Stimulated activated naive CD8-positive, alpha-beta T cell treated with anti-CD3 and anti-CD28 coated beads, Interleukin-15, Interleukin-2, amounts not matched to agents 100 U/mL and 50 U/mL, for 24 hours (primary cell): ENCODE measurements around the gene SDK2.

ENCODE experiments used
- ATAC-seq: fragments of 150-1000 bp; cut with Tn5 transposase; one replicate; pipeline ENCODE4 v1.10.0; 2021
- DNase-seq: peaks from one replicate; pipeline ENCODE4 v3.0.0; 2021

SDK2 gene

DNA sequence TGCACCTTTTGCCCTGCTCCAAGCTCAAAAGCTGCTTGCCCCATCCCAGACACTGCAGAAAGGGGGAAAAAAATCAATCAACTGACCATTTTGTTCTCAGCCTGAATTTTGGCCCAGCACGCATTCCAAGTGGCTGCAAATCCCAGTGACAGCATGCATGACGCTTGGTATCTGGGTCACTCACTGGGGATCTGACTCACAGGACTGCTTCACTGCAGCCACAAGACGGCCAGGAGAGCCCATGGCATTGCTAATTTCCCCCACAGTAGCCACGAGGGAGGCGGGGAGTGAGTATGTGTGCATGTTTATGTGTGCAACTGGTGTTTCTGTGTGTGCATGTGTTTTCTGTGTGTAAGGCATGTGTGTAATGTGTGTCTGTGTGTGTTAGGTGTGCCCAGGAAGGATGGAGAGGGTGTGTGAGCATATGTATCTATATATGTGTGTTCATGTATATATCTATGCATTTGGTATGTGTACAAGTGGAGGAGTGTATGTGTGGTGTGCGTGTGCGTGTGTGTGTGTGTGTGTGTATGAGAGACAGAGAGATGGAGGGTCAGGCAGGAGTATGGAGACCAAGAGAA, 33.8 kb downstream of the SDK2 start:
- ATAC-seq, result no peak
- DNase-seq, result no peak

DNA sequence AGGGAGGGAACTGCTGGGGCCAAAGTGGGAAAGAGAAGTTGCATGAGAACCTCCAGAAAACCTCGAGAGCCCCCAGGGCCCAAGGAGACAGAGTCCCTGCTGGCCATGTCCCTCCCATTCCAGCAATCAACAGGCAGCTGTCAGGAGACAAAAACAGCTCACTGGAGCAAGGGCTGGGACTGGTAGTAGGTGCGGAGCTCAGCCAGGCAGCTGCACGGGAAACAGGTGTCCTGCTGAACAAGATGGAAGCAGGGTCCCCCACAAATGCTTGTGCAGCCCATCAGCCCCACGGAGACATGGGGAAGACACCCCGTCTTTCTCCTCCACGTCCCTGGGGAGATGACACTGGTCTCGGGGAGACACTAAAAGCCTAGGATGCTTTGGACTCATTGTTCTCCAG, 34.5 kb downstream of the SDK2 start:
- DNase-seq, result no peak

DNA sequence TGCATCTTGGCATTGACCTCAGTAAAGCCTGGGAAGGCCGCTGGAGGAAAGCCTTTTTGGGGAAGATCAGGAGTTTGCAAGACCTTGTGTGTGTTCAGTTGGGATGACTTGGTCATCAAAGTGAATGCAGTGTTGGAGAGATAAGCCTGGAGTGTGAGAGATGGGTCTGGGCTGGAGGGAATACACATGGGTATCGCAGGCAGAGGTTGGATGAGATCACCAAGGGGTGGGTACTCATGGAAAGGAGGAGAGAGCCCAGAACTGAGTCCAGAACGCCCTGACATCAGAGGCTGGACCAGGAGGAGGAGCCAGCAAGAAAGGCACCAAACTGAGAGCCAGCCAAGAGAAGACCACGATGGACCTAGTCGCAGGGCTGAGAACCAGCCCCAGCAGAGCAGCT, 35.2 kb downstream of the SDK2 start:
- ATAC-seq (no peak), DNase-seq (no peak)

More for the DNA sequence above, 34.5 kb downstream of the SDK2 start:
- ATAC-seq, result no peak

DNA sequence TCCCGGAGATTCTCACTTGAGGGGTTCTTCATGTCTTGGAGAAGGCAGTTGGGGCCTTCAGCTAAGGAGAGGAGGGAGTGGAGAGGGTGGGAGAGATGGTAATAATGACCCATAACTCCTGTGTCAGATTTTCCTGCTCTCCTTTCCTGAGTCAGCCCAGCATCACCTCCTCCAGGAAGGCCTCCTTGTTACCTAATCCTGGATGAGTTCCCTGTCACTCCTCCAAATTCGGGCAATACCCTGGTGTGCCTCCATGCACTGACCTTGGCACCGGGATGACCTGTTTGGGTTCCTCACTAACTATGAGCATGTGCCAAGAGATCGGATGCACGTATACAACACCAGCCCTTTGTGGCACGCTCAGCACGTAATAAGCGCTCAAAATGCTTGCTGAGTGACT, 38.8 kb downstream of the SDK2 start:
- DNase-seq (no peak), ATAC-seq (no peak)

DNA sequence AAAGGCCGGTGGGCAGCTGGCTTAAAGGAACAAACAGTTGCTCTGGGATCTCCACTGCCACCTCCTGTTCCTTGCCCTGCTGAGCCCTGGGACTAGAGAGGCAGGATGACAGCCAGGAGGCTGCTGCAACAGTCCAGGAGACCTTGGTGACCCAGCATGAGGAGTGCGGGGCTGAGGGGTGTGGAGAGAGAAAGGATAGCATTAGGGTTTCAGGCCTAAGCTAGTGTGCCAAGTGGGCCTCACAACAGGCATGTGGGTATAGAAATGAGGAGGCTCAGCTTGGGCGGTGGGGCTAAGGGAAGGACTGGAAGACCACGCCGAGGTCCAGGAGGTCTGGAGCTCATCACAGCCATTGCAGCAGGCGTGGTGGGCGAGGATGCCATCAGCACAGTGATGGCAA, 39.8 kb downstream of the SDK2 start:
- ATAC-seq, result no peak
- DNase-seq, result no peak

DNA sequence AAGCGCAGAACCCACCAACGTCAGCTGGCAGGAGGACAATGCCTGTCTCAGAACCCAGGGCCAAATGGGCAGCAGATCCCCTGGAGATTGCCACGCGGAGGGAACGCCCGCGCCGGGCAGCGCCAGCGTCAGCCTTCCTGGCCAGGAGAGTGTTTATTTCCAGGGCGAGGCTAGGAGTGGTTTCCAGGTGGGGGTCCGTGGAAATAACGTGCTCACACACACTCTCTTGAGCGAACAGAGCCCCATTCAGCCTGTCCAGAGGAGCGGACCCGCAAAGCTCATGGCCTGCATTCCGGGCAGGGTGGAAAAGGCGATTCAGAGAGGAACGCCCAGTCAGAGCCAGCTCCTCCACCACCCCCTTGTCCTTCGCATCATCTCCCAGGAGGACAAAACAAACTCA, 40.3 kb downstream of the SDK2 start:
- DNase-seq (no peak), ATAC-seq (no peak)

DNA sequence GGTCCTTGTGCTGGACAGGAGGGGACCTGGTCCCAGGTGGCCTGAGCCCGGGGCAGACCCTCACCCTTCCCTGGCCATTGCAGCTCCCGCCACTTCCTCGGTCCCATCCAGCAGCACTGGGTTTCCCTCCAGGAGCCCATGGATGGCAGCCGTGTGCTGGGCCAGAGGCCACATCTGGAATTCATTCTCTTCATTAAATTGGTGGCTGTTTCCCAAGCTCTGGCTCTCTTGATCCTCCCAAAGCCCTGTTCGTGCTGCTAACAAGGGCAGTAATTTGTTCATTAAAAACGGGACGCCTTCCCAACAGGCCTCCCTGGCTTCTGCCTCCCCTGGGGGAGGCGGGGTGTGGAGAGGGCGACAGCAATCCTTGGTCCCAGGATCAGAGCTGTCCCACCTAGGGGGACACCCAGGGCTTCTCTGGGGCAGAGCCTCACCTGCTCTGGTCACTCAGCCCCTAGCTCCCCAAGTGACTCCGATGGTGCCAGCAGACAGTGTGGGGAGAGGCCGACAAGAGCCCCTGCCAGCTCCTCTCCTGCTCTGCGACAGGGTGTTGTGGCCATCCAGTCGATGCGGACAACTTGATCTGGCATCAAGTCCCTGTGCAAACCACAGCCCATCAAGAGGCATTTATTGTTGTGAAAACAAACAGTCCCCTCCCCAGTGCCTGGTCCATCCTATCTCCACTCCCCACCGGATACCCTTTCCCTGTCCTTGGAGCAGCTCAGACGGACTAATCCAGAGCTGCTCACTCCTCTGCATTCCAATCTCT, 44.0 kb downstream of the SDK2 start:
- ATAC-seq (no peak), DNase-seq (no peak)

DNA sequence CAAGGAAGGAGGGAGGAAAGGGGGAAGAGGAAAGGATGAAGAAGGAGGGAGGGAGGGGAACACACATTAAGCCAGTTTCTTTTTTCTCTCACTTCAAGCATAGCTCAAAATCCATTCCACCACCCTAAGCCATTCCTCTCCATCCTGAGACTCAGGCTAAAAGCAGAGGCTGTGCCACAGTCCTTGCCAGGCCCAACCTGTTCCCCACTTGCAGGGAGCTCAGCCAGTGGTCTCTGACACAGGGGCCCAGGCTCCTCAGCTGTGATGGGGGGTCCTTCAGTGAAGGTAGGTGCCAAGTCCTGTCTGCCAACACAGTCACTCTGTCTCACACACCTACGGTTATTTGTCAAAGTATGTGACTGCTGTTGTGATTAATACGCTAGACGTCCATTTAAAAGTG, 44.6 kb downstream of the SDK2 start:
- ATAC-seq (no peak), DNase-seq (no peak)

DNA sequence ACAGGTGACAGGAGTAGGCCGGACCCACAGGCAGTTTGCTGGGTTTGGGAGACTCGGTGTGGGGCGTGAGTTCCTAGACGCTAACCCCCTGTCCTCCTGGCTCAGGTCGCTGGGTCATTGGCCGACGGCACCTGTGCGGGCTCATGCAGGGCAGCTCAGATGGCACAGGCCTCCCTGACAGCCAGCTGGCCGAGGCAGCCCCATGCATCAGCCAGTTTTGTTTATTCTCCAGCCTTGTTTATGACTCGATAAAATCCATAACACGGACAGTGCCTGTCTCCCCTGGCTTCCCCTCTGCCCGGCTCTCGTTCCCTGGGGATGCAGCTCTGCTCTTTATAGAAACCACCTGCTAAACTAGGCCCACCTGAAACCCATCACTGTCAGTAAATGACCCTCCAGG, 46.0 kb downstream of the SDK2 start:
- DNase-seq (no peak), ATAC-seq (no peak)

DNA sequence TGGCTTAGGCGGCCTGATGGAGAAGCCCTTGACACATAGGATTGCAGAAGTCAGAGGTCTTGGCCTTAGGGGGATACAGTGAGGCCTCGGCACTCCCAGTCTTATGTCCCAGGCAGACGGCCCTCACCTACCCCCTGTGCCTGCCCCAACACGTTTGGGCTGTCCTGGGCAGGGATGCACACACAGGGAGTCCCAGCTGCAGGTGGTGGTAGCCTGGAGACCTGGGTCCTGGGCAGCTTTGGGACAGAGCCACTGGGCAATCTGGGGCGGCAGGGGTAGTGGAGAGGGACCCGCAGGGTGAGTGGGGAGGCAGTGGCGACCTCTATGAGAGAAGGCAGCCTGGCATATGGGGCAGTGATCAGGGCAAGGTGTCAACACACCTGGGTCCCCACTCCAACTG, 48.3 kb downstream of the SDK2 start:
- no peak for DNase-seq
- no peak for ATAC-seq

DNA sequence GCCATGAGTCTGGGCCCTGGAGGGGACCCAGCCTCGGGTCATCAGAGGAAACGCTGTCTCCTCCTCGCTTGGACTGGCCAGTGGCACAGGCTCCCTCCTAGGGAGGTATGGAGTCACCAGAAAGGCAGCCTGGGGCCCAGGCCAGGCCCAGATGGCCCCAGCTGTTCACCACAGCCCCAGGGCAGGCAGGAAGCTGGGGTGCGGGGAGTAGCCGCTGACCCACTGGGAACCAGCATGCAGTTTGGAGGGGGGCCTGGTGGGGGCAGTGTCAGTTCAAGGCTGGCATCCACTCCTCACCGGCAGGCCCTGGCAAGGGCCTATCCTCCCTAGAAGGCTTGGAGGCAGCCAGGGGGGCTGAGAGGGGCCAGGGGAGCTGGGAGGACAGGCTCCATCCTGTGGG, 48.8 kb downstream of the SDK2 start:
- DNase-seq (peak; percentile 59), ATAC-seq (no peak)

DNA sequence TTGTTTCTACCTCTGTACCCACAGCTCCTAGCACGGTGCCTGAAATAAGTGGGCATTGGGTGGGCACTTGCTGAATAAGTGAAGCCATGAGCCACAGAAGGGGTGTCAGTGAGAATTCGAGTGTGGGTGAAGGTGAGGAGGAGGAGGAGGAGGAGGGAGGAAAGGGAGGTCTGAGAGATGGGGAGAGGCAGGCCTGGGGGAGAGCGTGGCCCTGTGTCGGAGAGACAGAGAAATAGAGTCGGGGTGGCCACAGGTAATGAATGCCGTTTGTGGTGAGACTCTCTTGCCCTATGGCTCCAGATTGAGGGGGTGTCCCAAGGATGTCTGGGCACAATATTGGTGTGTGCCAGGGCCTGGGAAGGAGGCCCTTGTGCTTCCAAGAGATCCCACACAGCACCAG, 49.2 kb downstream of the SDK2 start:
- ATAC-seq, result no peak
- no peak for DNase-seq

DNA sequence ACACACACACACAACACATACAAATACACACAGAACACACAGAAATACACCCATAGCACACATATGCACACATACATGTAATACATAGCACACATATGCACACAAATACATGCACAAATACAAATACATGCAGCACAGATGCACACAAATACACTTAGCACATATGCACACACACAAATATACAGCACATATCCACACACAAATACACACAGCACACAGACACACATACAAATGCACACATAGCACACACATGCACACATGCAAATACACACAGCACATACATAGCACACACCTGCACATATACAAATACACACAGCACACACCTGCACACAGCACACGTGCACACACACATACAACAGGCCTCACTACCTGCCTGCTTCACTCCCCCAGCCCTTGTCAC, 49.6 kb downstream of the SDK2 start:
- DNase-seq (no peak), ATAC-seq (no peak)

DNA sequence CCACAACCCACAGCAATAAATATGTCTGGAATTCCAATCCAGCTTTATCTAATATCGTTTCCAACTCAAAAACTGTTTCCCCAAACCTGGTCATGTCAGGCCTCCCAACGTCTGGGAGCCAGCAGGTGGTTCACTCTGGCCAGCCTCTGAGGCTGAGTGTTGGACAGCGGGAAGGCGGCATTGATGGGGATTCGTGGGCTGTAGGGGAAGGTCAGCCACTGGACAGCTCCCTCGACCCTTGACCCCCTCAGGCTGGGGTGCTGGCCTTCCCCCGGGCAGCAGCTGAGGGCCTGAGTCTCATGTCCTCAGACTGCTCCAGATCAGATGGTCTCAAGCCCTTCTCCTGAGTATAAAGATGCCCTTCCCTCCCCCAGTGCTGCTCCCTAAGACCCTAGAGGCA, 50.2 kb downstream of the SDK2 start:
- DNase-seq (no peak), ATAC-seq (no peak)

DNA sequence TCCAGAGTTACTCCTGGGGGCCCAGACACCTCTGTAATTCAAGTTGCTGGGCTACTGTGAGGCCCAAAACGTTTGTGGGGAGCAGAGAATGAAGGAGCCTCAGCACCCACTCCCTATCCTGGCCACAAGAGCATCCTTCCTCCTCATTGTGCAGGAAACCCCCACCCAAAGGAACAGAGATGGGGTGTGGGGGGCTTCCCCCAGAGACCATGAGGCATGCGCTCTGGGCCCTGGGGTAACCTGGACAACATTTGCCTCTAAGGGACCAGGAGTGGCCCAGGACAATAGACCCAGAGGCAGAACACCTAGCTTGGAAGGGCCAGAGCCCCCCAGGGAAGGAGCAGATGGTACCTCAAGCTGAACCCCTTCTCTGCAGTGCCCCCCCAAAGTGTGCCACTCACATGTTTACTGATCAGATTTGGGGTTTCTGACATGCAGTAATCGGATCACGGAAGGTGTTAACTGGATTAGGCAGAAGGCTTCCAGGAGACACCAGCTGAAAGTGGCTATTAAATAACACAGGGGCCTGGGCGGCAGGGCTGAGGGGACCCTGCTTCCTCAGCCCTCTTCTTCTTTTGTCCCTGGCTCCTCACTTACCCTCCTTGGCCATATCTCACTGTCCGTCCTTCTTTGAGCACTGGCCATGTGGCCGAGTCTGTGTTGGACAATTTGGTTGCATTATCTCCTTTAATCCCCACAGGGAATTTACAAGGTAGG, 50.8 kb downstream of the SDK2 start:
- no peak for ATAC-seq
- no peak for DNase-seq

DNA sequence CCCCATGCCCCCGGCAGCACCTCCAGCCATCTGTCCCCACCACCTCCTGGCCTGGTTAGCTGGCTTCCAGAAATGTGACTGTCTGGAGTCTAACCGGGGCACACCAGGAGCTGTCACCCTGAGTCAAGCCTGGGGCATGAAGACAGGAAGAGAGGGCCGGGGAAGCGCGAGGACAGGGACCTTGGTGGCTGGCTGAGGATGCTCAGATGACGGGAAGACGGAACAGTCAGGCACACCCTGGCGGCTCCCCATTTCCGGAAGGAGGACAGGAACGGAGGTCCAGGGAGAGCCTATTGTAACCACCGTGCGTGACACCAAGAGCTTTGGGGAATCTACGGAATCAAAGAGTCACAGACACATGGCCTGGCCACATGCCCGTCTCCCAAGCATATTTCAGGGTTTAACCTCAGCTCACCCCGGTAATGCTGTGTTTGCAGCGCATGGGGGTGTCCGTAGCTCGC, 51.7 kb downstream of the SDK2 start:
- no peak for ATAC-seq
- DNase-seq, result peak; percentile 35

DNA sequence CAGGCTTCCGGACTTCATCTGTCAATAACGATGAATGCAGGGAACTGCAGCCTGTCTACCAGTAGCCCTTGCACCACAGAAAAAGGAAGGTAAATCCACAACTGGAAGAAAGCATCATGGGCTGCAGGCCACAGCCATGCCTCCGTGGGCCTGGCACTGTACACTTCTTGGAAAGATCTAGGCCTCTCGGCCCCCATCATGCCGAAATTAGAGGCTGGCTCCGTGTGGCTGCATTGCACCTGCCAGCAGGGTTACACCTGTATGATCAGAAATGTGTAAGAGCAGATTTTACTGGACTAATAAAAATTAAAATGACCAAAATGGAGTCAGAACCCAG, 52.2 kb downstream of the SDK2 start:
- DNase-seq (no peak), ATAC-seq (no peak)

DNA sequence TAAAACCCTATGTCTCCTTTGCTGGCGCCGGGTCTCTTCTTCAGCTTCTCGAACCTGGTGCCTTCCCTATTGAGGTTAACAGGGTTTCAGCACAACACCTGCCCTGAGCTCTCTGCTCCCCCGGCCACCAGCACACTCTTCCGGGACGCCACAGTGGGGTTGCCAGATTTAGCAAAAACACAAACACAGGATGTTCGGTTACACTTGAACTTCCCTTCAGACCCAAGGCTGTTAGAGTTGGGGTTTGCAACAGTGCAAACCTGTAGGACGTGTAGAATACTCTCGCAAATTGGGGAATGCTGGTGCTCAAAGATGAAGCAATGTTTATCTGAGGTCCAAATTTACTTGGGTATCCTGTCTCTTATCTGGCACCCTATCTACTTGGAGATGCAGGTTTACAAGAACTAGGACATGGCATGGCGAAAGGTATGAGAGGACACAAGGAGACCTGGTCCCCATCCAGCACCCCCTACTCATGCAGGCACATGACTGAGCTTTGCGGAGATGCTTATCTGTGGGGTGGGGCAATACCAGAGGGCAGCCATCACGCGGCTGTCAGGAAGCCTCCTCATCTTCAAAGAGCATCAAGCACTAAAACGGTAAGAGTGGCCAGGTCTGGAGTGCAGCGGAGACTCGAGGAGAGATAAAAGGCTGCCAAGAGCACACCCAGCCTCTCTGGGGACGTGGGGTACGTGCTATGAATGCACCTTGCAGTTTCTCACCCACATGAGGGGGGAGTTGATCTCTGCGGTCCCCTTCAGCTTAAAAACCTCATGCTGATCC, 52.8 kb downstream of the SDK2 start:
- ATAC-seq (peak; percentile 37), DNase-seq (peak; percentile 59)

DNA sequence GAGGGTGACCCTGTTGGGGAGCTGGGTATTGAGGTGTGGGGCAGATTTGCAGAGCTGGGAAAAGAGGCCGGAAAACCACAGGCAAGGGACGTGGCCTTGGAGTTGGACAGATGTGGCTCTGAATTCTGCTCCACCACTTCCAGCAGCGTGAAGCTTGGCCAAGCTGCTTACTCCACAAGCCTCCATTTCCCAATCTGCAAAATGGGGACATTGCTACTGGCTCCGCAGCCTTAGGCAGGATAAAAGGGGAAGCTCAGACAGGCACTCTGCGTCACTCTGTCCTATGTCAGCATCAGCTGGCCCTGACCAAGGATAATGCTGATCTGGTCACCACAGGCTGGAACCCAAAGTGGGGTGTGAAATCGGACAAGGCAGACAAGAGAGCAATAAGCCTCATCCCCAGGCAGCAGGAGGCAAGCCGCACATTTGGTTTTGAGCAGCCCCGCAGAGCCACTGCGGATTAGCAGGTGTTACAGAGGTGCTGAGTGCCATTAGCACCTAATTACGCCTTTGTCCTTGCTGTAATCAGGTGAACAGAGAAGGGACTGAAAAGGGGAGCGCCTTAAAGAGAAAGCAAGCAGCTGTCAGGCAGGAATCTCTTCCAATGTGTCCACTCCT, 54.8 kb downstream of the SDK2 start:
- ATAC-seq, result no peak

DNA sequence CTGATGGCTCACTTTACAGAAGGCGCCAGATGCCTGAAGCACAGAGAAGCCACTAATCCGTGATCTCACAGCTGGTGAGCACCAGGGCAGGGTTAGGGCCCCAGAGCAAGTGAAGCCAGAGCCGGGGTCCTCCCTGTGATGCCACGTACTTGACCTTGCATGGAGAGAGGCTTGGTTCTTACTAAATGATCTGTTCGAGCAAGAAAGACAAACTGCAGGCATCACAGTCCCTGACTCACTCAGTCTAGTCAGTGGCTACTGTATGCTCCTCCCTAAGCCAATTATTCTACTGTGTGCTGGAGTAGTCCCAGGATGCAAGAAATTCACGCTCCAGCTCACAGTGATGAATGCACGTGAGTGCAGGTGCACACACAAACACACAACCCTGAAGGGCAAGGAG, 55.4 kb downstream of the SDK2 start:
- ATAC-seq, result no peak
- no peak for DNase-seq

More for the DNA sequence above, 54.8 kb downstream of the SDK2 start:
- no peak for DNase-seq

DNA sequence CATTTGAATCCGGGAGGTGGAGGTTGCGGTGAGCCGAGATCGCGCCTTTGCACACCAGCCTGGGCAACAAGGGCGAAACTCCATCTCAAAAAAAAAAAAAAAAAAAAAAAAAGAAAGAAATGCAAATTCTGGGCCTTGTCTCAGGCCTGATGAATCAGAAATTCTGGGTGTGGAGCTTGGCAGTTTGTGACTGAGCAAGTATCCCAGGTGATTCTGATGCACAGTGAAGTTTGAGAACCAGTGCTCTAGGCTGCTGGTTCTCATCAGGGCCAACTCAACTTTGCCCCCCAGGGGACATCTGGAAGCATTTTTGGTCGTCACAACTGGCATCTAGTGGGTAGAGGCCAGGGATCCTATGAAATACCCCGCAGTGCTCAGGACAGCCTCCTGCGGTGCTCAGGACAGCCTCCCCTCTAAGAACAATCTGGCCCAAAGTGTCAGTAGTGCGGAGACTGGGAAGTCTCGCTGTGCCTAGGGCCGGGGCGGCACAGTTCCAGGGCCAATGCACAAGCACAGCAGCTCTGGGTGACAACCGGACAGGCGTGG, 55.9 kb downstream of the SDK2 start:
- ATAC-seq, result no peak
- no peak for DNase-seq
